Loucy (cell line): Measurements from ENCODE around the gene KNDC1.

Source experiments
- CTCF ChIP-seq: fragments of 200-600 bp; sonication (generic); conservative IDR thresholded peaks from 2 replicates; pipeline ENCODE4 v1.5.1; 2014; ENCODE audit warnings: mild to moderate bottlenecking, antibody characterized with exemption, low read length
- EZH2phosphoT487 ChIP-seq: fragments of 200-600 bp; IDR thresholded peaks from 2 replicates; pipeline ENCODE4 v1.6.1; 2018; ENCODE audit warnings: antibody characterized with exemption, mild to moderate bottlenecking, moderate library complexity, borderline replicate concordance

GRCh38 chr10:133225707-133226191, 65.7 kb downstream of the KNDC1 start:
- TF ChIP-seq CTCF (no peak), EZH2phosphoT487 (no peak)
